Muscle of back (tissue), 10 donors: ENCODE data around the gene OLR1. TPM values are rescaled to one million over a fixed set of nuclear protein-coding genes. Genes with fewer than 3 reads are reported as not detected.

Experiments
- polyA plus RNA-seq, 10 donors: library from polyadenylated mRNA; unstranded; fragments of 120-200 nt; gene quantifications; one replicate each; pipeline ENCODE4 v1.2.1, GENCODE V29; 2013; ENCODE audit not compliant: insufficient read length in 10 of 10

The OLR1 gene
- polyA plus RNA-seq, 10 donors = 0.17 to 1.6 (median 0.79) TPM

Other genes starting within 250 kb of the OLR1 start
- under 1 TPM in 1 of 10 donors, not detected in 9; 0.61 TPM for gene CLEC2A, start 239.8 kb downstream of the OLR1 start, polyA plus RNA-seq
- 1 to 10 TPM in 4 of 10 donors, under 1 TPM in 6; 0.26 to 1.4 (median 0.52) TPM for gene CLEC12A, start 200.7 kb downstream of the OLR1 start, polyA plus RNA-seq
- gene CLEC1B, start 173.0 kb downstream of the OLR1 start, polyA plus RNA-seq = under 1 TPM in 5 of 10 donors, not detected in 5; 0.12 to 0.32 (median 0.18) TPM
- under 1 TPM in 2 of 10 donors, not detected in 8; 0.21 to 0.24 TPM for gene CLEC12B, start 161.5 kb downstream of the OLR1 start, polyA plus RNA-seq
- under 1 TPM in 9 of 10 donors, not detected in 1; 0.11 to 0.54 (median 0.20) TPM for gene CLEC9A, start 141.4 kb downstream of the OLR1 start, polyA plus RNA-seq
- gene CLEC1A, start 73.1 kb downstream of the OLR1 start, polyA plus RNA-seq = 1 to 10 TPM; 2.1 to 5.4 (median 2.7) TPM
- 1 to 10 TPM; 1.0 to 4.2 (median 1.5) TPM for gene CLEC7A, start 41.9 kb downstream of the OLR1 start, polyA plus RNA-seq
- gene TMEM52B, start 6.9 kb upstream of the OLR1 start, polyA plus RNA-seq = under 1 TPM in 6 of 10 donors, not detected in 4; 0.07 to 0.49 (median 0.16) TPM
- 10 to 100 TPM; 19.6 to 29.2 (median 24.8) TPM for gene GABARAPL1, start 40.7 kb upstream of the OLR1 start, polyA plus RNA-seq
- gene KLRD1, start 135.7 kb upstream of the OLR1 start, polyA plus RNA-seq = 1 to 10 TPM in 2 of 10 donors, under 1 TPM in 8; 0.23 to 1.8 (median 0.49) TPM
- 1 to 10 TPM in 2 of 10 donors, under 1 TPM in 8; 0.20 to 2.0 (median 0.45) TPM for gene KLRK1, start 217.9 kb upstream of the OLR1 start, polyA plus RNA-seq
- gene KLRC4, start 237.6 kb upstream of the OLR1 start, polyA plus RNA-seq = under 1 TPM in 2 of 10 donors, not detected in 8; 0.35 to 0.41 TPM
- gene KLRC3, start 248.5 kb upstream of the OLR1 start, polyA plus RNA-seq = under 1 TPM in 2 of 10 donors, not detected in 8; 0.19 to 0.32 TPM